GM23338 (cell line): ENCODE measurements around the gene CDKAL1. TPM values are rescaled to one million over a fixed set of nuclear protein-coding genes. Genes with fewer than 3 reads are reported as not detected.

Experiments
- ATAC-seq: fragments of 200-7000 bp; cut with Tn5 transposase; 3 replicates; pipeline ENCODE4 v1.9.1; 2020
- DNase-seq: peaks from one replicate; pipeline ENCODE4 v3.0.0-alpha.2; 2015; ENCODE audit warnings: low spot score
- H2AFZ ChIP-seq: fragments of 200-600 bp; sonication (generic); 2 replicates; pipeline ENCODE4 v1.8.0; 2016; ENCODE audit warnings: antibody characterized with exemption, mild to moderate bottlenecking, moderate library complexity
- H3F3A ChIP-seq: fragments of 200-600 bp; sonication (generic); replicated peaks from 2 replicates; pipeline ENCODE4 v1.8.0; 2017; ENCODE audit warnings: antibody characterized with exemption, mixed run types, low read depth
- H3K27ac ChIP-seq: fragments of 200-600 bp; sonication (generic); 2 replicates; pipeline ENCODE4 v1.6.1; 2016; ENCODE audit warnings: low read depth
- H3K27me3 ChIP-seq: fragments of 200-600 bp; sonication (generic); 2 replicates; pipeline ENCODE4 v1.8.0; 2016; ENCODE audit warnings: mild to moderate bottlenecking, mixed run types, moderate library complexity; ENCODE audit not compliant: insufficient read depth
- H3K36me3 ChIP-seq: fragments of 200-600 bp; sonication (generic); 2 replicates; pipeline ENCODE4 v1.8.0; 2016; ENCODE audit warnings: mild to moderate bottlenecking; ENCODE audit not compliant: insufficient read depth
- H3K4me1 ChIP-seq: fragments of 200-600 bp; sonication (generic); 2 replicates; pipeline ENCODE4 v1.8.0; 2016; ENCODE audit warnings: mild to moderate bottlenecking, moderate library complexity; ENCODE audit not compliant: insufficient read depth
- H3K4me2 ChIP-seq: fragments of 200-600 bp; sonication (generic); 2 replicates; pipeline ENCODE4 v1.7.1; 2017; ENCODE audit warnings: mixed run types
- H3K4me3 ChIP-seq: fragments of 200-600 bp; sonication (generic); 2 replicates; pipeline ENCODE4 v1.6.1; 2016; ENCODE audit warnings: mixed run types
- H3K79me2 ChIP-seq: fragments of 200-600 bp; sonication (generic); replicated peaks from 2 replicates; pipeline ENCODE4 v1.8.0; 2017; ENCODE audit warnings: mild to moderate bottlenecking; ENCODE audit not compliant: insufficient read depth
- H3K9me2 ChIP-seq: fragments of 200-600 bp; sonication (generic); 2 replicates; pipeline ENCODE4 v1.8.0; 2017; ENCODE audit not compliant: insufficient read depth
- H4K20me1 ChIP-seq: fragments of 200-600 bp; sonication (generic); replicated peaks from 2 replicates; pipeline ENCODE4 v1.8.0; 2017; ENCODE audit warnings: mild to moderate bottlenecking; ENCODE audit not compliant: insufficient read depth
- H3K27ac Mint-ChIP-seq: 2 replicates; pipeline ENCODE4 v1.8.0; 2020; ENCODE audit warnings: inconsistent platforms, mild to moderate bottlenecking, moderate library complexity, mixed read lengths
- H3K27me3 Mint-ChIP-seq: 3 replicates; pipeline ENCODE4 v1.8.0; 2022; ENCODE audit warnings: low read depth, mild to moderate bottlenecking, moderate library complexity, mixed read lengths, inconsistent platforms; ENCODE audit not compliant: insufficient read depth, poor library complexity
- H3K36me3 Mint-ChIP-seq: 3 replicates; pipeline ENCODE4 v1.8.0; 2021; ENCODE audit warnings: low read depth, mild to moderate bottlenecking, inconsistent platforms, moderate library complexity, mixed read lengths
- H3K4me1 Mint-ChIP-seq: 3 replicates; pipeline ENCODE4 v1.8.0; 2020; ENCODE audit warnings: mild to moderate bottlenecking, inconsistent platforms, mixed read lengths
- H3K4me3 Mint-ChIP-seq: 3 replicates; pipeline ENCODE4 v1.8.0; 2021; ENCODE audit warnings: moderate library complexity, mild to moderate bottlenecking, inconsistent platforms, mixed read lengths
- H3K9me3 Mint-ChIP-seq: 3 replicates; pipeline ENCODE4 v1.8.0; 2020; ENCODE audit warnings: moderate library complexity, mild to moderate bottlenecking, inconsistent platforms, mixed read lengths
- CTCF ChIP-seq, 2 experiments: fragments of 200-600 bp in 1 of 2; sonication (generic) in 1 of 2; conservative IDR thresholded peaks; 2 replicates each; pipeline versions ENCODE4 v1.5.1 to v1.6.1; 2016 to 2017; ENCODE audit warnings: antibody characterized with exemption in 2 of 2, low read depth in 2 of 2, mild to moderate bottlenecking in 2 of 2, moderate library complexity in 1 of 2
- EZH2 ChIP-seq: fragments of 200-600 bp; sonication (generic); IDR thresholded peaks from one replicate; pipeline ENCODE4 v1.8.0; 2017; ENCODE audit warnings: antibody characterized with exemption, mild to moderate bottlenecking, low read depth; ENCODE audit not compliant: unreplicated experiment
- EZH2phosphoT487 ChIP-seq: fragments of 200-600 bp; sonication (generic); IDR thresholded peaks from one replicate; pipeline ENCODE4 v1.8.1; 2018; ENCODE audit warnings: antibody characterized with exemption; ENCODE audit not compliant: unreplicated experiment
- JUNB ChIP-seq: IDR thresholded peaks from one replicate; pipeline ENCODE4 v1.6.1; 2016; ENCODE audit warnings: antibody characterized with exemption; ENCODE audit not compliant: unreplicated experiment
- NANOG ChIP-seq: IDR thresholded peaks from 2 replicates; pipeline ENCODE4 v1.6.1; 2016; ENCODE audit warnings: antibody characterized with exemption, borderline replicate concordance
- POLR2AphosphoS5 ChIP-seq: IDR thresholded peaks from 2 replicates; pipeline ENCODE4 v1.6.1; 2016; ENCODE audit warnings: antibody characterized with exemption, low read depth
- STAT1 ChIP-seq: IDR thresholded peaks from one replicate; pipeline ENCODE4 v1.6.1; 2016; ENCODE audit warnings: antibody characterized with exemption; ENCODE audit not compliant: unreplicated experiment
- ZNF114 ChIP-seq: fragments of 250-450 bp; sonication (Bioruptor Pico); IDR thresholded peaks from 2 replicates; pipeline ENCODE4 v1.5.0; 2020; ENCODE audit warnings: mild to moderate bottlenecking, moderate library complexity
- ZNF331 ChIP-seq: fragments of 250-450 bp; sonication (Bioruptor Pico); IDR thresholded peaks from 2 replicates; pipeline ENCODE4 v1.5.0; 2020; ENCODE audit warnings: low read depth, mild to moderate bottlenecking, moderate library complexity
- polyA plus RNA-seq: library from polyadenylated mRNA; unstranded; fragments of >200 nt; fragmentation: Nextera tagmentation; extraction: Ambion mirVana; gene quantifications from 2 replicates; pipeline ENCODE4 v1.2.1, GENCODE V29; 2016
- total RNA-seq: library from RNA; depleted of rRNA; stranded (reverse); fragments of >200 nt; shearing (Covaris generic); gene quantifications from 2 replicates; pipeline ENCODE4 v1.2.3, GENCODE V29; 2014
- TF ChIP-seq, protein P1 (sequence below): IDR thresholded peaks from 2 replicates; pipeline ENCODE4 v1.6.1; 2016; ENCODE audit warnings: antibody characterized with exemption

CDKAL1 gene
- total and polyA plus RNA-seq, 2 experiments from 2014 or later = 17.8 to 35.0 TPM

GRCh38 chr6:20947977-20948376, 413.7 kb downstream of the CDKAL1 start:
- H3K27ac Mint-ChIP-seq = no peak overlapping the region
- H3K9me3 Mint-ChIP-seq = peaks cover 12% of the 10 kb centered on the region
- no peaks in the 10 kb centered on the region for H3K79me2 ChIP-seq
- peaks cover 12% of the 10 kb centered on the region; the same call in 2 of the 3 replicates for H3K4me1 Mint-ChIP-seq
- H3K27ac ChIP-seq = no peak overlapping the region
- H4K20me1 ChIP-seq = no peaks in the 10 kb centered on the region
- ATAC-seq = no peak
- H3K4me2 ChIP-seq = no peak overlapping the region
- H3K36me3 Mint-ChIP-seq = peaks cover 13% of the 10 kb centered on the region
- DNase-seq = no peak
- H3K27me3 ChIP-seq = no peaks in the 10 kb centered on the region
- no peaks in the 10 kb centered on the region for H3K36me3 ChIP-seq
- no peaks in the 10 kb centered on the region for H3F3A ChIP-seq
- H3K4me1 ChIP-seq = peaks cover 9% of the 10 kb centered on the region
- H3K9me2 ChIP-seq = no peaks in the 10 kb centered on the region
- TF ChIP-seq, protein P1, sequence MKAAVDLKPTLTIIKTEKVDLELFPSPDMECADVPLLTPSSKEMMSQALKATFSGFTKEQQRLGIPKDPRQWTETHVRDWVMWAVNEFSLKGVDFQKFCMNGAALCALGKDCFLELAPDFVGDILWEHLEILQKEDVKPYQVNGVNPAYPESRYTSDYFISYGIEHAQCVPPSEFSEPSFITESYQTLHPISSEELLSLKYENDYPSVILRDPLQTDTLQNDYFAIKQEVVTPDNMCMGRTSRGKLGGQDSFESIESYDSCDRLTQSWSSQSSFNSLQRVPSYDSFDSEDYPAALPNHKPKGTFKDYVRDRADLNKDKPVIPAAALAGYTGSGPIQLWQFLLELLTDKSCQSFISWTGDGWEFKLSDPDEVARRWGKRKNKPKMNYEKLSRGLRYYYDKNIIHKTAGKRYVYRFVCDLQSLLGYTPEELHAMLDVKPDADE = no peak
- TF ChIP-seq EZH2 = no peak
- TF ChIP-seq JUNB = no peak
- TF ChIP-seq STAT1 = no peak
- TF ChIP-seq CTCF (conservative IDR thresholded peaks at IDR 0.05; ENCODE audit: low read depth in 2 of 2) = no peak
- no peak for TF ChIP-seq EZH2phosphoT487
- TF ChIP-seq POLR2AphosphoS5 = no peak
- no peak for TF ChIP-seq ZNF331 (CRISPR knock-in tag)
- TF ChIP-seq NANOG = no peak
- H3K4me3 Mint-ChIP-seq = no peak overlapping the region
- H2AFZ ChIP-seq = no peak overlapping the region
- no peak overlapping the region for H3K4me3 ChIP-seq
- H3K27me3 Mint-ChIP-seq = peaks cover 4% of the 10 kb centered on the region

DNA sequence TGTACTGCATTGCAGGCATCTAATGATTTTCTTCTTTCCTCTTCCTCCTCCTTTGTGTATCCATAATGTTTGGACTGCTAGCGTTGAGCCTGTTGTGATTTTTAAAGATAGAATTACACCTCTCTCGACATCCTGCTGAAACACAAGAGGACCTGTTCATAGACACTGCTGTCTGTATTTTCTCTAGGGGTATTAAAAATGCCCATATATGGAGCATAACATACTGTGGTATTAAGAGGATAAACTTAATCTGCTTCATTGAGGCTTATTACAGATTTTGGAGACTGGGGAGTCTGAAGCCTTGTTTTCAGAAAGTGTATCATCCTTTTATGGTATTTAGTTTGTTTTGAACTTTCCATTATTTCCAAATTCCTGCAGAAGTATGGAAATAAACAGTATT, 414.3 kb downstream of the CDKAL1 start:
- no peaks in the 10 kb centered on the region for H3K79me2 ChIP-seq
- no peaks in the 10 kb centered on the region for H3K36me3 ChIP-seq
- no peaks in the 10 kb centered on the region for H4K20me1 ChIP-seq
- H3K4me1 ChIP-seq = peaks cover 15% of the 10 kb centered on the region
- TF ChIP-seq POLR2AphosphoS5 = no peak
- TF ChIP-seq ZNF114 (CRISPR knock-in tag) = no peak
- H3K27ac ChIP-seq = no peak overlapping the region
- H3K4me3 ChIP-seq = no peak overlapping the region
- DNase-seq (no peak), ATAC-seq (no peak)
- H2AFZ ChIP-seq = no peak overlapping the region
- no peak overlapping the region for H3K4me2 ChIP-seq
- no peaks in the 10 kb centered on the region for H3K27me3 ChIP-seq
- peaks cover 15% of the 10 kb centered on the region; the same call in 2 of the 3 replicates for H3K4me1 Mint-ChIP-seq
- H3K4me3 Mint-ChIP-seq = no peak overlapping the region
- no peaks in the 10 kb centered on the region for H3F3A ChIP-seq
- peaks cover 6% of the 10 kb centered on the region for H3K9me3 Mint-ChIP-seq
- H3K9me2 ChIP-seq = no peaks in the 10 kb centered on the region
- peaks cover 4% of the 10 kb centered on the region for H3K27me3 Mint-ChIP-seq
- H3K27ac Mint-ChIP-seq = no peak overlapping the region
- peaks cover 7% of the 10 kb centered on the region for H3K36me3 Mint-ChIP-seq
